Neural cell (in vitro differentiated cells): Measurements from ENCODE around the gene GRID1.

Experiments
- CTCF ChIP-seq: fragments of 450-650 bp; IDR thresholded peaks from 2 replicates; pipeline ENCODE4 v1.5.1; 2014; ENCODE audit warnings: antibody characterized with exemption, mild to moderate bottlenecking, moderate library complexity; ENCODE audit not compliant: poor library complexity, severe bottlenecking
- EZH2 ChIP-seq: fragments of 200-600, 300-800 bp; shearing (Covaris generic), sonication (generic); IDR thresholded peaks from 2 replicates; pipeline ENCODE4 v1.6.1; 2014; ENCODE audit warnings: antibody characterized with exemption, low read length, borderline replicate concordance, mild to moderate bottlenecking; ENCODE audit not compliant: insufficient read depth, poor library complexity, severe bottlenecking
- POLR2AphosphoS5 ChIP-seq: IDR thresholded peaks from 2 replicates; pipeline ENCODE4 v1.6.1; 2012
- RAD21 ChIP-seq: fragments of 450-650 bp; conservative IDR thresholded peaks from 2 replicates; pipeline ENCODE4 v1.6.1; 2014; ENCODE audit warnings: antibody characterized with exemption, mild to moderate bottlenecking, moderate library complexity

- TF ChIP-seq RAD21 (no peak), EZH2 (no peak), CTCF (no peak), POLR2AphosphoS5 (no peak)
These were observed 131.9 kb downstream of the GRID1 start for GRCh38 chr10:86234541-86235270.
